GM12892 (cell line): ENCODE measurements around the gene RRAS.

Experiments used
- POLR2A ChIP-seq: IDR thresholded peaks from 2 replicates; pipeline ENCODE4 v1.6.1; 2011; ENCODE audit warnings: low read depth, low read length, control low read depth
- POLR2AphosphoS5 ChIP-seq: IDR thresholded peaks from 2 replicates; pipeline ENCODE4 v1.6.1; 2011; ENCODE audit warnings: low read depth, low read length, control low read depth
- TAF1 ChIP-seq: IDR thresholded peaks from 2 replicates; pipeline ENCODE4 v1.6.1; 2011; ENCODE audit warnings: low read depth, mild to moderate bottlenecking, control low read depth, low read length, borderline replicate concordance

- no peak for TF ChIP-seq POLR2A
- TF ChIP-seq TAF1: no peak
- no peak for TF ChIP-seq POLR2AphosphoS5
Measured at GRCh38 chr19:49645592-49645991, 5.6 kb upstream of the RRAS start.
